Mucosa of descending colon (tissue), 3 donors: ENCODE data around the gene SLC7A6. TPM values are rescaled to one million over a fixed set of nuclear protein-coding genes. Genes with fewer than 3 reads are reported as not detected.

Experiments used
- ATAC-seq: fragments of 200-7000 bp; cut with Tn5 transposase; one replicate; pipeline ENCODE4 v1.9.1; 2020; ENCODE audit warnings: mild to moderate bottlenecking, moderate library complexity
- DNase-seq, 3 donors: peaks; one replicate each; pipeline ENCODE4 v3.0.0-alpha.2; 2020
- H3K36me3 ChIP-seq: fragments of 200-600 bp; one replicate; pipeline ENCODE4 v1.8.0; 2021; ENCODE audit warnings: low read depth, mild to moderate bottlenecking
- H3K4me1 ChIP-seq: fragments of 200-600 bp; one replicate; pipeline ENCODE4 v1.8.0; 2021; ENCODE audit warnings: low read depth, mild to moderate bottlenecking
- H3K4me3 ChIP-seq: fragments of 200-600 bp; one replicate; pipeline ENCODE4 v1.8.0; 2021; ENCODE audit warnings: mild to moderate bottlenecking
- H3K9me3 ChIP-seq: fragments of 200-600 bp; one replicate; pipeline ENCODE4 v1.8.0; 2021; ENCODE audit warnings: mild to moderate bottlenecking
- intact Hi-C, 2 donors: fragments of 100-400 bp; cut with DNase I in 1 of 2; cut with micrococcal nuclease in 1 of 2; formaldehyde crosslinking; loops; one replicate each; pipeline versions ENCODE4 v1.11.0 to v1.11.1; 2022; cut with DNase I, micrococcal nuclease
- total RNA-seq, 3 donors: library from RNA; stranded (reverse); fragmentation: NEBNext Ultra II Directional in 2 of 3; extraction: Animal tissue kit (Norgen Biotek cat#: 25700) in 2 of 3; gene quantifications; one replicate each; pipeline versions ENCODE4 v1.2.1 to v1.2.4, GENCODE V29; 2021 to 2023
- TF ChIP-seq, protein P1 (sequence below): fragments of 200-600 bp; IDR thresholded peaks from one replicate; pipeline ENCODE4 v1.8.0; 2022; ENCODE audit warnings: antibody characterized with exemption, mild to moderate bottlenecking
- donor health status: DM: no; HTN: no; CAD: no; lungs with moderate emphysema.
- donor health status: DM: no; HTN: no; CAD: no.
- donor health status: DM: no; HTN: yes; CAD: no.

SLC7A6 gene
- total RNA-seq, 3 donors from 2014 or later, result 35.0 to 41.4 (median 37.2) TPM

- Histone ChIP-seq H3K9me3 (no peaks in the 10 kb centered on the region), H3K36me3 (no peaks in the 10 kb centered on the region), H3K4me3 (peak overlapping the region; percentile 78), H3K4me1 (peaks cover 19% of the 10 kb centered on the region)
- ATAC-seq (no peak), DNase-seq (no peak)
- intact Hi-C loops, result no loop called here
- TF ChIP-seq, protein P1, sequence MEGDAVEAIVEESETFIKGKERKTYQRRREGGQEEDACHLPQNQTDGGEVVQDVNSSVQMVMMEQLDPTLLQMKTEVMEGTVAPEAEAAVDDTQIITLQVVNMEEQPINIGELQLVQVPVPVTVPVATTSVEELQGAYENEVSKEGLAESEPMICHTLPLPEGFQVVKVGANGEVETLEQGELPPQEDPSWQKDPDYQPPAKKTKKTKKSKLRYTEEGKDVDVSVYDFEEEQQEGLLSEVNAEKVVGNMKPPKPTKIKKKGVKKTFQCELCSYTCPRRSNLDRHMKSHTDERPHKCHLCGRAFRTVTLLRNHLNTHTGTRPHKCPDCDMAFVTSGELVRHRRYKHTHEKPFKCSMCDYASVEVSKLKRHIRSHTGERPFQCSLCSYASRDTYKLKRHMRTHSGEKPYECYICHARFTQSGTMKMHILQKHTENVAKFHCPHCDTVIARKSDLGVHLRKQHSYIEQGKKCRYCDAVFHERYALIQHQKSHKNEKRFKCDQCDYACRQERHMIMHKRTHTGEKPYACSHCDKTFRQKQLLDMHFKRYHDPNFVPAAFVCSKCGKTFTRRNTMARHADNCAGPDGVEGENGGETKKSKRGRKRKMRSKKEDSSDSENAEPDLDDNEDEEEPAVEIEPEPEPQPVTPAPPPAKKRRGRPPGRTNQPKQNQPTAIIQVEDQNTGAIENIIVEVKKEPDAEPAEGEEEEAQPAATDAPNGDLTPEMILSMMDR, result no peak
Observed at GRCh38 chr16:68309799-68310198, 45.5 kb downstream of the SLC7A6 start.

- TF ChIP-seq, protein P1, result no peak
- Histone ChIP-seq H3K4me1 (peaks cover 19% of the 10 kb centered on the region), H3K9me3 (no peaks in the 10 kb centered on the region), H3K36me3 (no peaks in the 10 kb centered on the region), H3K4me3 (peak overlapping the region; percentile 78)
- ATAC-seq, result peak; percentile 63
- intact Hi-C loops, result no loop called here
- no peak for DNase-seq
Observed at GRCh38 chr16:68310437-68310773, 46.1 kb downstream of the SLC7A6 start.

DNA sequence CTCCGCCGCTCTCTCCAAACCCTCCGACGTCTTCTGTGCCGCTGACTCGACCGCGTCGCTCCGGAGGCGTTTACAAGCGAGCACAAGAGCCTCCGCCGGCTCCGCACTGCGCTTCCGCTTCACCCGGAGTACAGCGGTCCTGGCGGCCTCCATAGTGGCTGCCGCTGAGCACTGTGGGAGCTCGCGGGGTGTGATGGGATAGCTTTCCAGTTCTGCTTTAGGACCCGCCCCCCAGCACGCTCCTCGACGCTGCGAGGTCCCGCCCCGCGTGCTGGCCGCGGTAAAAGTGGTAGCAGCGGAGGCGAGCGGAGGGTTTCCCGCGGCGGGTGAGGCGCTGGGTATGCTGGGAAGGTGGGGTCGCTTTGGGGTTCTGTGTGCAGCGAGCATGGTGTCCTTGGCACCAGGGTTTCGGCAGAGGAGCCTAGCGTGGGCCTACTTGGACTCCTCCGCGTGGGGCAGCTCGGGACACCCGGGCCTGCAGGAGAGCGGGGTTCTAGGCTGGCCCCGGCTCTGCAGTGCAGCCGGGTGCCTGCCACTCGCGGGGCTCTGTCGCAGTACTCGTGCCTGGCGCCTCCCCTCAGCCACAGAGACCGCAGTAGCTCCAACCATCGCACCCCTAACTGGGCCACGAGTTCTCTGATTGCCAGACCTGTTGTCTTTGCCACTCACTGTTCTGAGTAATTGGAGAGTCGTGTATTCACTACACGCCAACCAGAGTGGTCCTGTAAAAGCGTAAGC, 46.6 kb downstream of the SLC7A6 start, which contains the start of the genes PRMT7 and SLC7A6OS:
PRMT7 (plus strand) TSS at position 246 of the 738 bp plus-strand sequence. CDS start 4,961 bp downstream, outside the sequence.
SLC7A6OS (minus strand) TSS at position 173 of the 738 bp plus-strand sequence; CDS start at position 153, 20 bp downstream.
- peak within 1 kb of the TSS; percentile 78 for H3K4me3 ChIP-seq
- intact Hi-C loops, result no loop called here
- no peaks in the 10 kb centered on the region for H3K9me3 ChIP-seq
- ATAC-seq (peak; percentile 100), DNase-seq (peak; percentile 93 to 97 (median 95))
- peaks cover 2% of the 10 kb centered on the region for H3K36me3 ChIP-seq
- H3K4me1 ChIP-seq, result peaks cover 19% of the 10 kb centered on the region
- TF ChIP-seq, protein P1, result no peak

GRCh38 chr16:68313116-68313515, 48.8 kb downstream of the SLC7A6 start:
- no peak for ATAC-seq
- H3K9me3 ChIP-seq, result no peaks in the 10 kb centered on the region
- intact Hi-C loops, result no loop called here
- peaks cover 19% of the 10 kb centered on the region for H3K4me1 ChIP-seq
- no peak for DNase-seq
- peaks cover 4% of the 10 kb centered on the region for H3K36me3 ChIP-seq
- TF ChIP-seq, protein P1, result no peak
- H3K4me3 ChIP-seq, result no peak overlapping the region

- no peaks in the 10 kb centered on the region for H3K9me3 ChIP-seq
- intact Hi-C loops, result no loop called here
- ATAC-seq (no peak), DNase-seq (no peak)
- no peak overlapping the region for H3K4me3 ChIP-seq
- H3K4me1 ChIP-seq, result no peaks in the 10 kb centered on the region
- TF ChIP-seq, protein P1, result no peak
- H3K36me3 ChIP-seq, result peaks cover 4% of the 10 kb centered on the region
Observed at GRCh38 chr16:68319185-68319908, 55.0 kb downstream of the SLC7A6 start.
